ENCODE results near the gene NGRN. TPM values are rescaled to one million over a fixed set of nuclear protein-coding genes. Genes with fewer than 3 reads are reported as not detected.

NGRN gene
- total RNA-seq, 1 experiment from 2014 or later = 70.5 TPM

DNA sequence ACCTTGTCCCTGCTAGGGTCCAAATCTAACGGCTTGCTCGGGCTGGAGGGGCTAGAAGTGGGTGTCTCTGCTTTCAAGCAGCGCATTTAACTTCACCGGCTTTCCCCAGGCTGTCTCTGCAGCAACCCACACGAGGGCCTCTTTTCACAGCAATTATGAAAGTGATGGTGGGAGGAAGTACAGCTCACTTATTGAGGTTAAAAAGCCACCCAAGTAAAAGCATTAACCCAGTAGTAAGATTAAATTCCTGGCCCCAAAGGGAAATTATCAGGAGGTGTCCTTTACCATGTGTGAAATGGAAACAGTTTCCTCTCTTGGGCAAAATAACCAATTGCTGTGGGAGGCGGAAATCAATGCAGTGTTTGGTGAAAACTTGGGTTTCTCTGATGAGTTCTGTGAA is 41.1 kb downstream of the NGRN start:
- Mint-ChIP-seq H3K4me1 (ENCODE audit: insufficient read depth, unreplicated experiment) (peaks cover under 1% of the 10 kb centered on the region), H3K4me3 (ENCODE audit: unreplicated experiment) (no peak overlapping the region), H3K9me3 (ENCODE audit: unreplicated experiment) (no peaks in the 10 kb centered on the region), H3K27me3 (ENCODE audit: insufficient read depth, unreplicated experiment) (peaks cover 4% of the 10 kb centered on the region), H3K27ac (ENCODE audit: low read depth, unreplicated experiment) (no peak overlapping the region), H3K36me3 (ENCODE audit: insufficient read depth, unreplicated experiment) (no peaks in the 10 kb centered on the region)
- BruUV-seq (replicated peaks) = no TSS peak
- intact Hi-C loops (cut with micrococcal nuclease) = no loop called here
- ChIA-PET CTCF (interaction anchor here (1.5 to 5.8 kb wide), 3 partner anchors 10 to 14 kb away, joined by 4 to 38 read pairs (median 12); no protein-coding TSS in a partner anchor), POLR2A (interaction anchor here (1.1 to 1.2 kb wide), 2 partner anchors 8 to 596 kb away, joined by 3 to 6 read pairs; partner anchors contain the start of gene MAN2A2)
- DNase-seq (ENCODE audit: unreplicated experiment) = no peak
- TF ChIP-seq, protein P1, sequence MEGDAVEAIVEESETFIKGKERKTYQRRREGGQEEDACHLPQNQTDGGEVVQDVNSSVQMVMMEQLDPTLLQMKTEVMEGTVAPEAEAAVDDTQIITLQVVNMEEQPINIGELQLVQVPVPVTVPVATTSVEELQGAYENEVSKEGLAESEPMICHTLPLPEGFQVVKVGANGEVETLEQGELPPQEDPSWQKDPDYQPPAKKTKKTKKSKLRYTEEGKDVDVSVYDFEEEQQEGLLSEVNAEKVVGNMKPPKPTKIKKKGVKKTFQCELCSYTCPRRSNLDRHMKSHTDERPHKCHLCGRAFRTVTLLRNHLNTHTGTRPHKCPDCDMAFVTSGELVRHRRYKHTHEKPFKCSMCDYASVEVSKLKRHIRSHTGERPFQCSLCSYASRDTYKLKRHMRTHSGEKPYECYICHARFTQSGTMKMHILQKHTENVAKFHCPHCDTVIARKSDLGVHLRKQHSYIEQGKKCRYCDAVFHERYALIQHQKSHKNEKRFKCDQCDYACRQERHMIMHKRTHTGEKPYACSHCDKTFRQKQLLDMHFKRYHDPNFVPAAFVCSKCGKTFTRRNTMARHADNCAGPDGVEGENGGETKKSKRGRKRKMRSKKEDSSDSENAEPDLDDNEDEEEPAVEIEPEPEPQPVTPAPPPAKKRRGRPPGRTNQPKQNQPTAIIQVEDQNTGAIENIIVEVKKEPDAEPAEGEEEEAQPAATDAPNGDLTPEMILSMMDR (IDR thresholded peaks at IDR 0.05; ENCODE audit: unreplicated experiment) = no peak

DNA sequence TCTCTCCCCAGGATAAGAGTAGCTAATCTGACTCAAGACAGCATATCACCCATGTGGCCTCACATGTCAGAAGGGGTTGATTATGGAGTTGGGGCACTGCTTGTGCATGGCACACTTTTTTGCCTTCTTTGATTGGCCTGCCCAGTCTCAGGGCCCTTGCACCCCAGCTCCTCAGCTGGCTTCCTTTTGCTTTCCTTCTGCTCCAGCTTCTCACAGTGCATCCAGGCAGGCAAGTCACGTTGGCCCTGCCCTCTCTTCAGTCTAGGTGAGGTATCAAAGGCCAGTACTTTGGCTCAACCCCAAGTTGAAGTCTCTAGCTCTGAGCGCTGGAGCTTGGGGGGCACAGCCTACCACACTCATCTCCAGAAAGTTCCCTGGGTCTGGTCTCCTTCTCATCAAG is 42.2 kb downstream of the NGRN start:
- Mint-ChIP-seq H3K27ac (ENCODE audit: low read depth, unreplicated experiment) (no peak overlapping the region), H3K36me3 (ENCODE audit: insufficient read depth, unreplicated experiment) (no peaks in the 10 kb centered on the region), H3K9me3 (ENCODE audit: unreplicated experiment) (no peaks in the 10 kb centered on the region), H3K27me3 (ENCODE audit: insufficient read depth, unreplicated experiment) (peaks cover 15% of the 10 kb centered on the region), H3K4me3 (ENCODE audit: unreplicated experiment) (no peak overlapping the region), H3K4me1 (ENCODE audit: insufficient read depth, unreplicated experiment) (no peaks in the 10 kb centered on the region)
- BruUV-seq (replicated peaks) = no TSS peak
- no peak for DNase-seq (ENCODE audit: unreplicated experiment)
- POLR2A ChIA-PET = interaction anchor here (1.2 kb wide), 1 partner anchor 9 kb away, joined by 6 read pairs; no protein-coding TSS in a partner anchor
- CTCF ChIA-PET = interaction anchor here (0.6 to 5.8 kb wide), 5 partner anchors 13 to 174 kb away, joined by 3 to 38 read pairs (median 6); no protein-coding TSS in a partner anchor
- intact Hi-C loops (cut with micrococcal nuclease) = no loop called here
- TF ChIP-seq, protein P1 (IDR thresholded peaks at IDR 0.05; ENCODE audit: unreplicated experiment) = no peak

DNA sequence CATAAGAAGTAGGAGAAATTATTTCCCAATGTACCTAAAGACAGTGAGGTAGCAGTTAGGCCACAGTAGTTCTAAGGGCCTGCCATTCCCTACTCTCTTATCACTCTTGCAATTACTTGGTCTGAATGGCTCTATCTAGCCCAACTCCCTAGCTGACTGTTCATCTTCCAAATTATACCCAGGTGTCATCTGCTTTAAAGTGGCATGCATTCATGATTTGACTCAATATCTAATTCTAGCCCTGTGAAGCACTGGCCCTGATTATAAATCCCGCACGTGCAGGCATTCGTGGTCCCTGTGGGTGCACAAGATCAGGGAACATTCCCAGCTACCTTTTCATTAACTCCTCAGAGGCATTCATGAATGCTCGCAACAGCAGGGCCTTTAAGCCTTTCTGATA is 43.5 kb downstream of the NGRN start:
- intact Hi-C loops (cut with micrococcal nuclease) = no loop called here
- H3K9me3 Mint-ChIP-seq (ENCODE audit: unreplicated experiment) = no peaks in the 10 kb centered on the region
- H3K27me3 Mint-ChIP-seq (ENCODE audit: insufficient read depth, unreplicated experiment) = peaks cover 25% of the 10 kb centered on the region
- CTCF ChIA-PET = interaction anchor here (1.8 to 5.8 kb wide), 3 partner anchors 9 to 14 kb away, joined by 3 to 38 read pairs (median 25); no protein-coding TSS in a partner anchor
- no TSS peak for BruUV-seq (replicated peaks)
- no peaks in the 10 kb centered on the region for H3K36me3 Mint-ChIP-seq (ENCODE audit: insufficient read depth, unreplicated experiment)
- no peak for DNase-seq (ENCODE audit: unreplicated experiment)
- H3K27ac Mint-ChIP-seq (ENCODE audit: low read depth, unreplicated experiment) = no peak overlapping the region
- no peak overlapping the region for H3K4me3 Mint-ChIP-seq (ENCODE audit: unreplicated experiment)
- POLR2A ChIA-PET = no interaction called here
- H3K4me1 Mint-ChIP-seq (ENCODE audit: insufficient read depth, unreplicated experiment) = no peaks in the 10 kb centered on the region
- TF ChIP-seq, protein P1 (IDR thresholded peaks at IDR 0.05; ENCODE audit: unreplicated experiment) = no peak

DNA sequence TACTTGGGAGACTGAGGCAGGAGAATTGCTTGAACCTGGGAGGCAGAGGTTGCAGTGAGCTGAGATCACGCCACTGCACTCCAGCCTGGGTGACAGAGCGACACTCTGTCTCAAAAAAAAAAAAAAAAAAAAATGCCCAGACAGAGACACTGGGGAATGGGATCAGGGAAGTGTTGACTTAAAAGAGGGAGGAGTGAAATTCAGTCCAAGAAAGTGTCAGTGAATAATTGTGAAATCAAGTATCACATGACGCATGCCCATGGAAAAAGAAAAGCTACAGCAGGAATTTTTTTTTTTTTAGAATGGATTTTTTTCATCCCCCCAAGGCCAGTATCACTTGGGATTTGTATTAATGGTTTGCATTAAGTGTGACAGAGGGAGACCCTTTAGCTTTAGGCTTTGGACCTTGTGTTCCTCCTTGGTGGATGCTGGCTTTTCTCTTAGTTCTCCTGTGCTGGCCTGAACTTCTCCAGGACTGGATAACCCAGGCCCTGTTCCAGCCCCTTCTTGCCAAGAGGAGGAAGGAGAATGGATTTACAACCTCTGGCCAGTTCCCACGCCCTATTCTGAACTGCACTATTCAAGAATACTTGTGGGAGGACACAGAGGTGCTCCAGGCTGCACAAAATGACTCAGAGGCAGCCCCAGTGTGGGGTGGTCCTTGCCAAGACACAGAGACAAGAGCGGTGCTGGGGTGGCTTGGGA is 50.0 kb downstream of the NGRN start:
- Mint-ChIP-seq H3K27me3 (ENCODE audit: insufficient read depth, unreplicated experiment) (peaks cover 25% of the 10 kb centered on the region), H3K4me3 (ENCODE audit: unreplicated experiment) (peak overlapping the region; percentile 38), H3K9me3 (ENCODE audit: unreplicated experiment) (no peaks in the 10 kb centered on the region), H3K27ac (ENCODE audit: low read depth, unreplicated experiment) (peak overlapping the region; percentile 44), H3K36me3 (ENCODE audit: insufficient read depth, unreplicated experiment) (no peaks in the 10 kb centered on the region), H3K4me1 (ENCODE audit: insufficient read depth, unreplicated experiment) (peaks cover 18% of the 10 kb centered on the region)
- ChIA-PET CTCF (interaction anchor here (0.6 to 2.1 kb wide), 10 partner anchors 14 to 380 kb away, joined by 3 to 16 read pairs (median 3); partner anchors contain the start of gene ZNF774), POLR2A (interaction anchor here (0.6 to 1.7 kb wide), 15 partner anchors 11 to 277 kb away, joined by 3 to 7 read pairs (median 3); partner anchors contain the start of gene ZNF774)
- TF ChIP-seq, protein P1 (IDR thresholded peaks at IDR 0.05; ENCODE audit: unreplicated experiment) = no peak
- BruUV-seq (replicated peaks) = no TSS peak
- intact Hi-C loops (cut with micrococcal nuclease) = no loop called here
- DNase-seq (ENCODE audit: unreplicated experiment) = peak; percentile 89

Measured in MCF 10A (cell line).